Left ventricle myocardium superior (tissue), 1 donor: ENCODE data around the gene GSTM2. TPM values are rescaled to one million over a fixed set of nuclear protein-coding genes. Genes with fewer than 3 reads are reported as not detected.
"Not testable (repeated sequence)": the region's sequence is repeated elsewhere in the genome, so short reads cannot be mapped to it uniquely, and the experiment has no call there.

ENCODE experiments used
- ATAC-seq: fragments of 200-7000 bp; cut with Tn5 transposase; one replicate; pipeline ENCODE4 v1.9.1; 2020; ENCODE audit warnings: mild to moderate bottlenecking, moderate library complexity
- DNase-seq: peaks from one replicate; pipeline ENCODE4 v3.0.0-alpha.2; 2020
- intact Hi-C: fragments of 100-400 bp; cut with micrococcal nuclease; formaldehyde crosslinking; loops from one replicate; pipeline ENCODE4 v1.11.0; 2022
- total RNA-seq: library from RNA; stranded (reverse); fragmentation: NEBNext Ultra II Directional; extraction: Animal tissue kit (Norgen Biotek cat#: 25700); gene quantifications from one replicate; pipeline ENCODE4 v1.2.1, GENCODE V29; 2021
- donor health status: DM: no; HTN: yes; CAD: no; lungs with severe emphysema.

The GSTM2 gene
- total RNA-seq, 1 donor from 2014 or later, result 83.6 TPM

- intact Hi-C loops, result loop anchor here (5.0 kb wide), 2 partner anchors 95 to 130 kb away; partner anchors contain the start of gene GNAI3
- ATAC-seq, result no peak
- DNase-seq, result no peak
Observed at GRCh38 chr1:109641861-109642260, 26.0 kb upstream of the GSTM2 start.

- DNase-seq, result no peak
- ATAC-seq, result no peak
- intact Hi-C loops, result loop anchor here (5.0 kb wide), 2 partner anchors 95 to 130 kb away; partner anchors contain the start of gene GNAI3
Observed at GRCh38 chr1:109642626-109643025, 25.2 kb upstream of the GSTM2 start.

- intact Hi-C loops, result loop anchor here (5.0 kb wide), 2 partner anchors 96 to 129 kb away; partner anchors contain the start of gene GNAI3
- DNase-seq (peak; percentile 91), ATAC-seq (peak; percentile 90)
Observed at GRCh38 chr1:109643385-109644230, 24.2 kb upstream of the GSTM2 start.

GRCh38 chr1:109644670-109645069 is 23.2 kb upstream of the GSTM2 start:
- ATAC-seq (no peak), DNase-seq (no peak)
- intact Hi-C loops, result loop anchor here (5.0 kb wide), 2 partner anchors 97 to 128 kb away; partner anchors contain the start of gene GNAI3

GRCh38 chr1:109649491-109649914 is 18.4 kb upstream of the GSTM2 start:
- no peak for DNase-seq
- intact Hi-C loops, result no loop called here
- peak; percentile 47 for ATAC-seq

GRCh38 chr1:109650609-109651008 is 17.2 kb upstream of the GSTM2 start:
- intact Hi-C loops, result no loop called here

GRCh38 chr1:109652402-109652801 is 15.5 kb upstream of the GSTM2 start:
- no peak for ATAC-seq
- intact Hi-C loops, result no loop called here
- no peak for DNase-seq

More at GRCh38 chr1:109650609-109651008, 17.2 kb upstream of the GSTM2 start:
- ATAC-seq (no peak), DNase-seq (no peak)

GRCh38 chr1:109653306-109653705 is 14.6 kb upstream of the GSTM2 start:
- DNase-seq (no peak), ATAC-seq (no peak)
- intact Hi-C loops, result no loop called here

- intact Hi-C loops, result no loop called here
- DNase-seq (no peak), ATAC-seq (no peak)
Observed at GRCh38 chr1:109654519-109654918, 13.3 kb upstream of the GSTM2 start.

- intact Hi-C loops, result no loop called here
Observed at GRCh38 chr1:109655615-109656519, 12.0 kb upstream of the GSTM2 start, which contains the start of gene GSTM4. Gene GSTM4 (plus strand): TSS chr1:109656099. CDS start chr1:109656390, 291 bp downstream.

GRCh38 chr1:109657395-109657794 is 10.5 kb upstream of the GSTM2 start:
- DNase-seq (no peak), ATAC-seq (no peak)
- intact Hi-C loops, result no loop called here

More at GRCh38 chr1:109655615-109656519, 12.0 kb upstream of the GSTM2 start, which contains the start of gene GSTM4:
- DNase-seq (peak; percentile 94), ATAC-seq (peak; percentile 97)

- intact Hi-C loops, result no loop called here
Observed at GRCh38 chr1:109657970-109658369, 9.9 kb upstream of the GSTM2 start.

GRCh38 chr1:109658533-109659042 is 9.3 kb upstream of the GSTM2 start:
- intact Hi-C loops, result no loop called here
- ATAC-seq (no peak), DNase-seq (no peak)

More at GRCh38 chr1:109657970-109658369, 9.9 kb upstream of the GSTM2 start:
- no peak for ATAC-seq
- no peak for DNase-seq

- no peak for ATAC-seq
Observed at GRCh38 chr1:109659145-109659544, 8.7 kb upstream of the GSTM2 start.

GRCh38 chr1:109659997-109660690 is 7.7 kb upstream of the GSTM2 start:
- DNase-seq (no peak), ATAC-seq (no peak)
- intact Hi-C loops, result no loop called here

More at GRCh38 chr1:109659145-109659544, 8.7 kb upstream of the GSTM2 start:
- no peak for DNase-seq
- intact Hi-C loops, result no loop called here

GRCh38 chr1:109660691-109661026 is 7.2 kb upstream of the GSTM2 start:
- ATAC-seq, intact Hi-C loops, DNase-seq: not testable (repeated sequence)

GRCh38 chr1:109661391-109661790 is 6.5 kb upstream of the GSTM2 start:
- intact Hi-C loops, result no loop called here
- DNase-seq (no peak), ATAC-seq (no peak)

GRCh38 chr1:109664671-109665070 is 3.2 kb upstream of the GSTM2 start:
- DNase-seq (no peak), ATAC-seq (no peak)
- intact Hi-C loops, result no loop called here
